Nephron (organoid): ENCODE data around the gene CTSW.

Experiments
- H3K27ac Mint-ChIP-seq, 3 experiments: 2 replicates each; pipeline ENCODE4 v1.8.0; 2020; ENCODE audit warnings: mixed read lengths in 3 of 3, mild to moderate bottlenecking in 2 of 3, moderate library complexity in 1 of 3
- H3K27me3 Mint-ChIP-seq: 2 replicates; pipeline ENCODE4 v1.8.0; 2021; ENCODE audit warnings: low read depth, mild to moderate bottlenecking, moderate library complexity, mixed read lengths
- H3K36me3 Mint-ChIP-seq: 2 replicates; pipeline ENCODE4 v1.8.0; 2020; ENCODE audit warnings: low read depth, mixed read lengths
- H3K4me1 Mint-ChIP-seq: 2 replicates; pipeline ENCODE4 v1.8.0; 2020; ENCODE audit warnings: mixed read lengths
- H3K4me3 Mint-ChIP-seq, 3 experiments: 2 replicates each; pipeline ENCODE4 v1.8.0; 2020; ENCODE audit warnings: mild to moderate bottlenecking in 3 of 3, mixed read lengths in 3 of 3, moderate library complexity in 2 of 3
- H3K9me3 Mint-ChIP-seq: 2 replicates; pipeline ENCODE4 v1.8.0; 2020; ENCODE audit warnings: mixed read lengths
- TF ChIP-seq, protein P1 (sequence below), 3 experiments: fragments of 200-600 bp; sonication (generic); IDR thresholded peaks; one replicate each; pipeline ENCODE4 v1.5.0; 2021; ENCODE audit warnings: antibody characterized with exemption in 3 of 3; ENCODE audit not compliant: unreplicated experiment in 3 of 3

CTSW gene

DNA sequence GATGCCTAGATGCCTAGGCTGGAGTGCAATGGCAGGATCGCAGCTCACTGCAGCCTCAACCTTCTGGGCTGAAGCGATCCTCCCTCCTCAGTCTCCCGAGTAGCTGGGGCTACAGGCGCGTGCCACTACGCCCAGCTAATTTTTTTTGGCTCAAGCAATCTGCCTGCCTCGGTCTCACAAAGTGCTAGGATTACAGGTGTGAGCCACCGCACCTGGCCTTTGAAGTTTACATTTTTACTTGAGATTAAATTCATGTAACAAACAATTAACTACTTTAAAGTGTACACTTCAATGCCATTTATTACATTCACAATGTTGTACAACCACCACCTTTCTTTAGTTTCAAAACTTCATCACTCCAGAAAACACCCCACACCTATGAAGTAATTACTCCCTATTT is 24.1 kb downstream of the CTSW start:
- H3K27ac Mint-ChIP-seq: no peak overlapping the region
- H3K4me3 Mint-ChIP-seq: no peak overlapping the region
- no peaks in the 10 kb centered on the region for H3K36me3 Mint-ChIP-seq
- H3K9me3 Mint-ChIP-seq: no peaks in the 10 kb centered on the region
- peaks cover 6% of the 10 kb centered on the region for H3K4me1 Mint-ChIP-seq
- peaks cover 85% of the 10 kb centered on the region for H3K27me3 Mint-ChIP-seq
- TF ChIP-seq, protein P1, sequence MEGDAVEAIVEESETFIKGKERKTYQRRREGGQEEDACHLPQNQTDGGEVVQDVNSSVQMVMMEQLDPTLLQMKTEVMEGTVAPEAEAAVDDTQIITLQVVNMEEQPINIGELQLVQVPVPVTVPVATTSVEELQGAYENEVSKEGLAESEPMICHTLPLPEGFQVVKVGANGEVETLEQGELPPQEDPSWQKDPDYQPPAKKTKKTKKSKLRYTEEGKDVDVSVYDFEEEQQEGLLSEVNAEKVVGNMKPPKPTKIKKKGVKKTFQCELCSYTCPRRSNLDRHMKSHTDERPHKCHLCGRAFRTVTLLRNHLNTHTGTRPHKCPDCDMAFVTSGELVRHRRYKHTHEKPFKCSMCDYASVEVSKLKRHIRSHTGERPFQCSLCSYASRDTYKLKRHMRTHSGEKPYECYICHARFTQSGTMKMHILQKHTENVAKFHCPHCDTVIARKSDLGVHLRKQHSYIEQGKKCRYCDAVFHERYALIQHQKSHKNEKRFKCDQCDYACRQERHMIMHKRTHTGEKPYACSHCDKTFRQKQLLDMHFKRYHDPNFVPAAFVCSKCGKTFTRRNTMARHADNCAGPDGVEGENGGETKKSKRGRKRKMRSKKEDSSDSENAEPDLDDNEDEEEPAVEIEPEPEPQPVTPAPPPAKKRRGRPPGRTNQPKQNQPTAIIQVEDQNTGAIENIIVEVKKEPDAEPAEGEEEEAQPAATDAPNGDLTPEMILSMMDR (IDR thresholded peaks at IDR 0.05; ENCODE audit: unreplicated experiment in 3 of 3): no peak

DNA sequence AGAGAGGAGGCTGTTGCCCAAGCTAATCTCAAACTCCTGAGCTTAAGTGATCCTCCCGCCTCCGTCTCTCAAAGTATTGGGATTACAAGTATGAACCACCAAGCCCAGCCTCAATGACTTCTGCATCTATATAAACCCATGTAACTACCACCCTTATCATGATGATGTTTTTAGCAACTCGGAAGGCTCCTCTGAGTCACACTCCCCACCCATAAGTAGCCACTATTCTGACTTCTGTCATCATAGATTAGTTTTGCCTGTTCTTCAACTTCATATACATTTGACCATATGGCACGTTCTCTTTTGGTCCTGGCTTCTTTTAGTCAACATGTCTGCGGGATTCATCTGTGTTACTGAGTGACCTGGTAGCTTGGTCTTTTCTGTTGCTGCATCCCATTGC is 27.0 kb downstream of the CTSW start:
- Mint-ChIP-seq H3K27ac (no peak overlapping the region), H3K27me3 (peaks cover 74% of the 10 kb centered on the region), H3K4me3 (no peak overlapping the region), H3K36me3 (no peaks in the 10 kb centered on the region), H3K9me3 (no peaks in the 10 kb centered on the region), H3K4me1 (peaks cover 2% of the 10 kb centered on the region)
- TF ChIP-seq, protein P1 (IDR thresholded peaks at IDR 0.05; ENCODE audit: unreplicated experiment in 3 of 3): no peak

DNA sequence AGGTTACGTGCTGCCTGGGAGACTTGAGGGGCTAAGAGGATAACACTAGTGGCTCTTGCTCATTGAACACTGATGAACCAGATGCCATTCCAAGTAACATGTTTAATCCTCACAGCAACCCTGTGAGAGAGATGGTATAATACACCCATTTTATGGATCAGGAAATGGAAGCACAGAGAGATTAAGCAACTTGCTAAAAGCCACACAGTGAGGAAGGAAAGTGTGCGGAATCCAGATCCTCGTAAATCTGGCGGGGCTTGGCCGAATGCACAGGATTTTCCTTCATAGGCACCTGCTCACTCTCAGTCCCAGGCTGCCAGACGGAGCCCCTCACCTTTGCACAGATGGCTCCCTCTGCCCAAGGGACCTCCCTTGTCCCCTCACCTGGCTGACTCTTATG is 28.2 kb downstream of the CTSW start:
- Mint-ChIP-seq H3K9me3 (no peaks in the 10 kb centered on the region), H3K27me3 (peaks cover 61% of the 10 kb centered on the region), H3K4me1 (peaks cover 11% of the 10 kb centered on the region), H3K27ac (no peak overlapping the region), H3K4me3 (no peak overlapping the region), H3K36me3 (no peaks in the 10 kb centered on the region)
- TF ChIP-seq, protein P1 (IDR thresholded peaks at IDR 0.05; ENCODE audit: unreplicated experiment in 3 of 3): no peak

- TF ChIP-seq, protein P1 (IDR thresholded peaks at IDR 0.05; ENCODE audit: unreplicated experiment in 3 of 3): peak in 2 of 3 experiments; percentile 11 to 18
- Mint-ChIP-seq H3K9me3 (no peaks in the 10 kb centered on the region), H3K36me3 (peaks cover 2% of the 10 kb centered on the region), H3K4me1 (peaks cover 33% of the 10 kb centered on the region), H3K4me3 (peak overlapping the region; percentile 14 to 47 (median 28)), H3K27me3 (peaks cover 30% of the 10 kb centered on the region), H3K27ac (peak overlapping the region in 2 of 3 experiments; percentile 76)
Measured at GRCh38 chr11:65911682-65912568, 32.3 kb downstream of the CTSW start.

- TF ChIP-seq, protein P1 (IDR thresholded peaks at IDR 0.05; ENCODE audit: unreplicated experiment in 3 of 3): no peak
- Mint-ChIP-seq H3K36me3 (peaks cover 5% of the 10 kb centered on the region), H3K4me1 (peaks cover 36% of the 10 kb centered on the region), H3K4me3 (peak overlapping the region in 1 of 3 experiments; percentile 37), H3K27me3 (peaks cover 22% of the 10 kb centered on the region), H3K9me3 (no peaks in the 10 kb centered on the region), H3K27ac (peak overlapping the region in 2 of 3 experiments; percentile 33 to 63)
Measured at GRCh38 chr11:65912845-65913244, 33.2 kb downstream of the CTSW start.
